ENCODE measurements around the gene INPP5J.

GRCh38 chr22:31176923-31177322, 54.2 kb downstream of the INPP5J start:
- TF ChIP-seq CTCF (conservative IDR thresholded peaks at IDR 0.05 in 1 of 2, IDR thresholded peaks at IDR 0.05 in 1 of 2; ENCODE audit: low read depth in 1 of 2, low read length in 2 of 2) (no peak), EZH2 (IDR thresholded peaks at IDR 0.05; ENCODE audit: low read length, missing control alignments) (no peak)

All from fibroblast of lung (primary cell).